Neural crest cell (in vitro differentiated cells): ENCODE measurements around the gene PABPC1L. TPM values are rescaled to one million over a fixed set of nuclear protein-coding genes. Genes with fewer than 3 reads are reported as not detected.

ENCODE experiments used
- DNase-seq: peaks from one replicate; pipeline ENCODE4 v3.0.0; 2021; ENCODE audit warnings: low read depth, mixed read lengths, low spot score
- H3K27ac Mint-ChIP-seq: one replicate; pipeline ENCODE4 v1.8.0; 2021; ENCODE audit warnings: mild to moderate bottlenecking, mixed read lengths; ENCODE audit not compliant: unreplicated experiment
- H3K27me3 Mint-ChIP-seq: 2 replicates; pipeline ENCODE4 v1.8.0; 2021; ENCODE audit warnings: low read depth, mild to moderate bottlenecking, mixed read lengths
- H3K36me3 Mint-ChIP-seq: 2 replicates; pipeline ENCODE4 v1.8.0; 2021; ENCODE audit warnings: low read depth, mild to moderate bottlenecking, mixed read lengths
- H3K4me1 Mint-ChIP-seq: 2 replicates; pipeline ENCODE4 v1.8.0; 2021; ENCODE audit warnings: mixed read lengths
- H3K4me3 Mint-ChIP-seq: one replicate; pipeline ENCODE4 v1.8.0; 2021; ENCODE audit warnings: mild to moderate bottlenecking, mixed read lengths
- H3K9me3 Mint-ChIP-seq: 2 replicates; pipeline ENCODE4 v1.8.0; 2021; ENCODE audit warnings: mixed read lengths
- CTCF ChIP-seq: fragments of 200-600 bp; sonication (generic); conservative IDR thresholded peaks from 2 replicates; pipeline ENCODE4 v1.5.0; 2021; ENCODE audit warnings: antibody characterized with exemption, mild to moderate bottlenecking
- total RNA-seq: library from RNA; stranded (reverse); gene quantifications from 2 replicates; pipeline ENCODE4 v1.2.1, GENCODE V29; 2021

PABPC1L gene
- total RNA-seq, 1 donor from 2014 or later: 78.6 TPM

- Mint-ChIP-seq H3K36me3 (no peaks in the 10 kb centered on the region), H3K4me1 (peaks cover 6% of the 10 kb centered on the region), H3K27me3 (no peaks in the 10 kb centered on the region), H3K9me3 (no peaks in the 10 kb centered on the region), H3K4me3 (no peak overlapping the region), H3K27ac (peak overlapping the region; percentile 0)
- TF ChIP-seq CTCF: no peak
- no peak for DNase-seq
Observed at GRCh38 chr20:44894959-44895358, 14.9 kb upstream of the PABPC1L start.

- Mint-ChIP-seq H3K4me3 (no peak overlapping the region), H3K4me1 (peaks cover 5% of the 10 kb centered on the region), H3K36me3 (no peaks in the 10 kb centered on the region), H3K27ac (no peak overlapping the region), H3K27me3 (no peaks in the 10 kb centered on the region), H3K9me3 (no peaks in the 10 kb centered on the region)
- DNase-seq: no peak
- no peak for TF ChIP-seq CTCF
Observed at GRCh38 chr20:44896583-44896982, 13.3 kb upstream of the PABPC1L start.

- TF ChIP-seq CTCF: no peak
- no peak for DNase-seq
- Mint-ChIP-seq H3K9me3 (no peaks in the 10 kb centered on the region), H3K4me3 (no peak overlapping the region), H3K27me3 (no peaks in the 10 kb centered on the region), H3K27ac (no peak overlapping the region), H3K4me1 (peaks cover 5% of the 10 kb centered on the region), H3K36me3 (no peaks in the 10 kb centered on the region)
Observed at GRCh38 chr20:44897133-44897532, 12.7 kb upstream of the PABPC1L start.

- no peaks in the 10 kb centered on the region for H3K9me3 Mint-ChIP-seq
- DNase-seq: no peak
- no peak overlapping the region for H3K4me3 Mint-ChIP-seq
- H3K36me3 Mint-ChIP-seq: no peaks in the 10 kb centered on the region
- H3K27me3 Mint-ChIP-seq: no peaks in the 10 kb centered on the region
- no peak overlapping the region for H3K27ac Mint-ChIP-seq
- TF ChIP-seq CTCF: no peak
- H3K4me1 Mint-ChIP-seq: no peaks in the 10 kb centered on the region
Observed at GRCh38 chr20:44900231-44900854, 9.5 kb upstream of the PABPC1L start.

- Mint-ChIP-seq H3K4me1 (no peaks in the 10 kb centered on the region), H3K36me3 (peaks cover 3% of the 10 kb centered on the region), H3K27ac (no peak overlapping the region), H3K9me3 (no peaks in the 10 kb centered on the region), H3K27me3 (no peaks in the 10 kb centered on the region), H3K4me3 (no peak overlapping the region)
- no peak for DNase-seq
- no peak for TF ChIP-seq CTCF
Observed at GRCh38 chr20:44901974-44902373, 7.9 kb upstream of the PABPC1L start.

- Mint-ChIP-seq H3K9me3 (no peaks in the 10 kb centered on the region), H3K4me3 (no peak overlapping the region), H3K36me3 (peaks cover 3% of the 10 kb centered on the region), H3K27ac (no peak overlapping the region), H3K4me1 (peaks cover 8% of the 10 kb centered on the region), H3K27me3 (no peaks in the 10 kb centered on the region)
- no peak for TF ChIP-seq CTCF
- DNase-seq: no peak
Observed at GRCh38 chr20:44904377-44904776, 5.5 kb upstream of the PABPC1L start.
